ENCODE measurements around the gene GATAD2A.
A peak's percentile ranks its signal among the peaks of the same experiment; 100 is the strongest.
"Not testable (repeated sequence)": the region's sequence is repeated elsewhere in the genome, so short reads cannot be mapped to it uniquely, and the experiment has no call there.

The GATAD2A gene

GRCh38 chr19:19388568-19389555 is 16.6 kb upstream of the GATAD2A start:
- no peak for DNase-seq (ENCODE audit: low spot score)

GRCh38 chr19:19389683-19390082 is 15.8 kb upstream of the GATAD2A start:
- not testable (repeated sequence) for DNase-seq (ENCODE audit: low spot score)

DNA sequence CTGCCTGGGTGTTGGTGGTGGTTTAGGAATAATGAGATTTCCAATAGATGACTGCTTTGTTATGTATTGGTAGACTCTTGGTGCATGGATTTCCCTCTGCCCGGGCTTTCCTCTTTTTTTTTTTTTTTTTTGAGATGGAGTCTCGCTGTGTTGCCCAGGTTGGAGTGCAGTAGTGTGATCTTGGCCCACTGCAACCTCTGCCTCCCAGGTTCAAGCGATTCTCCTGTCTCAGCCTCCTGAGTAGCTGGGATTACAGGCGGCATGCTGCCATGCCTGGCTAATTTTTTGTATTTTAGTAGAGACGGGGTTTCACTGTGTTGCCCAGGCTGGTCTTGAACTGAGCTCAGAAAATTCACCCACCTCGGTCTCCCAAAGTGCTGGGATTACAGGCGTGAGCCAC is 11.1 kb upstream of the GATAD2A start:
- DNase-seq (ENCODE audit: low spot score) = not testable (repeated sequence)

DNA sequence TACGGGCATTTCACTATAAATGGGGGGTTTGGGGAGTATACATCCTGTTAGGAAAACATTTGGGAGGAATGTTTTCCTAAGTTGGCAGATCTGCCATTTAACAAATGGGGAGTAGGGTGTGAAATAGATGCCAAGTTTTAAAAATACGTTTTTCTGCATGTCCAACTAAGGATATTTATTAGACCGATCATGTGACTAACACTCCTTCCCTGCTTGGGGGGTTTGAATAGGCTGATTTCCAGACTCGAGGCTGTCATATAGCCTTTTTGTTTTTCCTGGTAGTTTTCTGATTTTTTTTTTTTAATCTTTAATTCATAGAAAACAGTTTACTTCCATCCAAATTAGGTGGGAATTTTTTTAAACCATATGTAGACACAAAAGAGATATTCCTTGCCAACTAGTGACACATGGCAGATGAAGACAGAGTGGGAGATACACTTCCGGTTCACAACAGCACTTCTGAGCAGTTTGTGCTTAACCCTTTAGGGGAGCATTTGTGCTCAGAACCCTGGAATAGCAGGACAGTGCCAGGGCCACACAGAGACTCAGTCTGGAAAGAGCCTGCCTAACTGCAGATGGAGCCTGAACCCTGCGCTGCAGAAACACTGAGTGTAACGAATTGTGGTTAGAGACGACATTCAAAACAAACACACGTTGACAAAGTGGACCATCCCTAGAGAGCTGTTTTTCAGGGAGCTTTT is 5.6 kb upstream of the GATAD2A start:
- no peak for DNase-seq (ENCODE audit: low spot score)

DNA sequence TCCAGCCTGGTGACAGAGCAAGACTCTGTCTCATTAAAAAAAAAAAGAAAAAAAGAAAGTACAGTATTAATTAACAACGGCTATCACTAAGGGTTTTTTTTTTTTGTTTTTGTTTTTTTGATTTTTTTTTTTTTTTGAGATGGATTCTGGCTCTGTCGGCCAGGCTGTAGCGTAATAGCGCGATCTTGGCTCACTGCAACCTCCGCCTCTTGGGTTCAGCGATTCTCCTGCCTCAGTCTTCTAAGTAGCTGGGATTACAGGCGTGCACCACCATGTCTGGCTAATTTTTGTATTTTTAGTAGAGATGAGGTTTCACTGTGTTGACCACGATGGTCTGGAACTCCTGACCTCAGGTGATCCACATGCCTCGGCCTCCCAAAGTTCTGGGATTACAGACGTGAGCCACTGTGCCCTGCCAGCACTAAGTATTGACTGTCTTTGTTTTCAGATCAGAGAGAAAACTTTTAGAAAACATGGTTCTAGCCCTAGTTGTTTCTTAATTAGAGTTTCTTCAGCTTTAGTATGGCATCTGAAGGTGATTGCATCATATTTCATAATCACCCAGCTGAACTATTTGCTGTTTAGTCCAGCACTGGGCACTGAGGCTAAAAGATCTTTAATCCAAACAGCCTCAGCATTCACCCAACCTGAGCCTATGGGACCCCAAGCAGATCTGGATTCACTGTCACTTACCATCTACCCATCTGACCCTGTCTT is 2.7 kb upstream of the GATAD2A start:
- DNase-seq (ENCODE audit: low spot score) = no peak

- no peak for DNase-seq (ENCODE audit: low spot score)
Observed at GRCh38 chr19:19403373-19403901, 2.0 kb upstream of the GATAD2A start.

DNA sequence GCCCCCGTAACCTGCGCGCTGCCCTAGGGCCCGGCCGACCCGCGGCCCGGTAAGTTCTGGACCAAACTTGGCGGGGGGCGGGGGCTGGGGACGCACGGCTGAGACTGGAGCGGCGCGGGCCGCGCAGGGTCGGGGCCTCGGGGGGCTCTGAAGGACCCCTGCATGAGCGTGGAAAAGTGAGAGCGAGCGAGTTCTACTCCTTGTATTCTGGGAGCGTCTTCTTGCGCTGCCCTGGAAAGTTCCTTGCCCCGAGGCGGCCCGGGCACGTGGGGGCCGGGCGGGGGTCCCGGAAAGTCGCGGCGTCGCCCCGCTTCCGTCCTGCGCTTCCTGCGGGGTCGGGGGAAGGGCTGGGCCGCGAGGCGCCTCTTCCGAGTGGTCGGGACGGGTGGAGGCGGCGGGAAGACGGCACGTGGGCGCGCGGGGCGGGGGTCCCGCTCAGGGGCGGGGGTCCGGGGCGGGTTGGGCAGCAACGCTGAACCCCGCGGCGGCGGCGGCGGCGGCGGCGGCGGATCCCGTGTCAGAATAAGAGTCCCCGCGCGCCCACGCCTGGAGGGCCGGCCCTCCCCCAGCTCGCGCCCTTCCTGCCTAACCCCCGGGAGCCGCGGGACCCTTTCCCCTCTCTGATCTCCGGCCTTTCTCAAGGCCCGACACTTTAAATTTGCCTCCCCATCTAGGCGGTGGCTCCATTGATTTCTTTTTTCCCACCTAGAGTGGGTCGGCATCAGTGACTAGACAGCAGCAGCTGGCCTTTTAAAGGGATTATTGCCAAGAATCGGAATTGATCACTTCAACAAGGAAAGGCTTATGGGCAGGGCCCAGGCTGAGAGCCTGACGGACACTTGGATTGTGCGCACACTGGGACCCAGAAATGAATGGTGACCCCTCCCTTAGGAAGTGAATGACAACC is 749 bp downstream of the GATAD2A start:
- DNase-seq (ENCODE audit: low spot score) = no peak

DNA sequence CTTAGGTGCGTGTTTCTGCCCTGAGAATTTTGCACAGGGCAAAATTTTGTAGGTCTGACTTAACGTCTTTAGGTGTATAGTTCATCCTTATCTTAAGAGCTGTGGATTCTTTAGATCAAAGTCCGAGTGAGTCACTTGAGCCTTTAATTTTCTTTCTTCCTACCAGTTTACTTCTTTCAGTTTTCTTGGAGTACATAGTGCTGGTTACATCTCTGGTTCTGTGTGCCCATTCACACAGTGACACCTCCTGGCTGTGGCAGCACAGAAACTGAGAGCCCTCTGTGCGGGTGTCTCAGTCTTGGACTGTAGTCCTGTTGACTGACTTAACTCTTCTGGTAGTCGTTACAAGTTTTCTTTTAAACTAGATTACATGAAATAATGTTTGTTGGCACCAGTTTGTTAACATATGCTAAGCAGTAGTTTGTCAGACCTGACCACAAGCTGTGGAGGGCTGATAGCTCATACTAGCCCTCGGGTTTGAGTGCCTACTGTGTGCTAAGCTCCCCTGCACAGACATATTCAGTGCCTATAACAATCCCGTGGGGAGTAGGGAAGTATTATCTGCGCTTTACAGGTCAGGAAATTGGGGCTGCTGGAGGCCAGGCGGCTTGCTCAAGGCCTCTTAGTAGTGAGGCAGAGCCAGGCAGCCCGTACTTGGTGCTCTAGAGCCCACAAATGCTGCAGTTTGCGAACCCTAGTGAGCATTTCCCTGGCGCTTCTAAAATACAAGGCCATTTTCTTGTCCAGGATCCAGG is 1.6 kb downstream of the GATAD2A start:
- DNase-seq (ENCODE audit: low spot score) = peak; percentile 61

- DNase-seq (ENCODE audit: low spot score) = no peak
Observed at GRCh38 chr19:19407633-19407930, 2.1 kb downstream of the GATAD2A start.

- DNase-seq (ENCODE audit: low spot score) = no peak
Observed at GRCh38 chr19:19409205-19409604, 3.7 kb downstream of the GATAD2A start.

- no peak for DNase-seq (ENCODE audit: low spot score)
Observed at GRCh38 chr19:19409631-19410030, 4.2 kb downstream of the GATAD2A start.

DNA sequence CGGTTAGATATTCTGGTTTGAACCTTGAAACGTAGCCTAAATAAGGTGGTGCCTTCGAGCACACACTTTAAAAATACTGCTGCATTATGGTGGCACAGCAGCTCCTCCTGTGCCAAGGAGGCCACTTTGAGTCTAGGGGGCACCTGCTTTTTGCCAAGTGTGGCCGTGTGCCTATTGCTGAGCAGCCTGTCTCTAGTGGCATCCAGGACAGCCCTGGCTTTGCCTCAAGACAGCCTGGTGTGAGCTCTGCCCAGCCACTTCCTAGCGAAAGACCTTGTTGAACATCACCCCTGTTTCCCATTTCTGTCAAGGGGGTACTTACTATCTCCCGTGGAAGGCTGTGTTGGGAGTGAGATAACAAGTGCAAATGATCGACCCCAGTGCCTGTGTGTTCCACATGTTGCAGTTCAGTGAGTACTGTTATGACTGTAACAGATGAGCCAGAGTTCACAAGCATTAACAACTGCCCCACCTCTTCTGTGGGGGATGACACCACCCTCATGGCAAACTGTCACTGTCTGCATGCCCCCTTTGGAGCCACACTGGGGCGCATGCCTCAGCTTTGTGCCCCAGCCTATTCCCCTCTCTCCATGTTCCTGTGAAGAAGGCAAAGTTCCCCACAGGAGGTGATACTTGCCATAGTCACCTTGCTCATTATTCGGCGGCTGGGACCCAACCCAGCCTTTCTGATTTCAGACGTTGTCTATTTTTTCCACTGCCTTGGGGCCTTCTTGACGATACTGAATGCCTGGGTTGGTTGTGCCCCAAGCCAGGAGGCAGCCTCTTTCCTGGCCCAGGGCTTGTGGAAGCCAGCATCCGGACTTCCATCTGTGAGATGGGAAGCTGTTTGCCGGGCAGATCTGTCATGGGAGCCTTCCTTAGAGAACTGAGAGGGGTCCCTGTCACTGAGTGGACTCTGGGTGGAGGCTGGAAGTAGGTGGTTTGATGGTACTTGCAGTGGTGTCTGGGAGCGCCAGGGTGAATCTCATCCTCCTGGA is 5.4 kb downstream of the GATAD2A start:
- DNase-seq (ENCODE audit: low spot score) = no peak

GRCh38 chr19:19416280-19416679 is 10.8 kb downstream of the GATAD2A start:
- no peak for DNase-seq (ENCODE audit: low spot score)

DNA sequence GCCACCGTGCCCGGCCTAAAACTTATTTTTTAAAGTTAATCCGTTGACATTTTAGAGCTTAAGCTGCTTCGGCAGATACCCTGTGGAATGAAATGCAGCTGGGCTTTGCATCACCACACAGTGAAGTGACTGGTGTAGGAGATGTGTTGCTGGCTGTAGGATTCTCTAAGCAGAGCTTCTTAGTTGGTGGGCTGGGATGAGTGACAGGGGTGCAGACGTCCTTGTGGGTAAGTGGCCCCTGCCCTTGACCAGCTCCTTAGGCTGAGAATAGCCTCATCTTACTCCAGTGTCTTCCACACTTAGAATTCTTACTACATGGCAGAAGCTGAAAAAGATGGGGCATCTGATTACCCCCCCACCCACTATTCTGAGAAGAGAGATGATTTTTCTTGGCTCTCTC is 11.6 kb downstream of the GATAD2A start:
- no peak for DNase-seq (ENCODE audit: low spot score)

DNA sequence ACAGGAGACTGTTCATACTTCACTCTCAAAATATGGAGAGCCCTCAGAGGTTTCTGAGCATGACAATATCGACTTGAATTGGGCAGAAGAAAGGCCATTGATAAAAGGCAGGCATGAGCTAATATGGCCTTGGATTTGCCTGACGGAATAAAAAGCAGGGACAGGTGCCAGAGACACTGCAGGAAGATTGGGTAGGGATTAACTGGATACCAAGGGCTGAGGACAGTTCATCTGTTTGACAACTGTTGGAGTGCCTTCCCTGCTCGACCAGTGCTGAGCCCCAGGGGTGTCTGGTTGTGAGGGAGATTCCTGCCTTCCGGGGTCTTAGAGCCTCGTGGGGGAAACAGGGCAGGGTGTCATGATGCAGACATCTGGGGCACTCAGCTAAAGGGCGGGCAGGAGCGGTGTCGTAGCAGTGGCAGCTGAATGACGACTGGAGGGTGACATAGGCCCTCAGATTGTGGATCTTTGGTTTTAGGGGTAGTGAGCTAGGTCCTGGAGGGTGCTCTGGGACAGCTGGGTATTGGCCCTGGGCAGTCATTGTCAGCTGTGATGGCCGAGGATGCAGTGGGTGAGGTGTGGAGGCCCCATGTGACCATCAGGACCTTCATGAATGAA is 12.3 kb downstream of the GATAD2A start:
- DNase-seq (ENCODE audit: low spot score) = no peak

DNA sequence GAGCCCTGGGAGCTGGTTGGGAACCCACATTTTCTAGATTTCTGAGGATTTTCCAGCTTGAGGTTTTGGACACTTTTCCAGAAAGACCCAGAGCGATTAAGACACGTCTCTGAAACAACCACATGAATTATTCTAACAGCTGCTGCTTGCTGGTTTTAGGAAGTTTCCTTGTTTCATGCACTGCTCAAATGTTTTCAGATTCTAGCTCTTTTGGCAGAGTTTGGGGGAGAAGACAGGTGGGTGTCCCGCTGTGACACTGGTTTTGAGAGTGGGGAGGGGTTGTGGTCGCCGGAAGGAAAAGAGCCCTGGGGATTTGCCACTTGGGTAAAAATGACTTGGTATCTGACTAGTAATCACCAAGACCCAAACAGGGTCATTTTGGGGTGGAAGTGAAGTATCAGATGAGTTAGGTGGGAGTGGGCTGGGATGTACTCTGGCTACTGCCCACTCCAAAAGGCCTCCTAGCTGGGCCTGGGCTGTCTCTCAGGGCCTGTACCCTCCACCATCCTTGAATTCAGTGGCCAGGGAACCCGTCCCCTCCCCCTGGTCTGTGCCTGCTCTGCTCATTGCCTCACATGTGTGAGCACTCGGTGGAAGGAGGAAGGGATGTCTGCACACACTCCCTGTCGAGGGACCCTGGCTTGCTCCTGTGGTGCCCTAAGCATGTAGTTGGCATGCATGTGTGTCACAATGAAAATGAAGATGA is 13.2 kb downstream of the GATAD2A start:
- DNase-seq (ENCODE audit: low spot score) = no peak

GRCh38 chr19:19420570-19421298 is 15.3 kb downstream of the GATAD2A start:
- DNase-seq (ENCODE audit: low spot score) = no peak

DNA sequence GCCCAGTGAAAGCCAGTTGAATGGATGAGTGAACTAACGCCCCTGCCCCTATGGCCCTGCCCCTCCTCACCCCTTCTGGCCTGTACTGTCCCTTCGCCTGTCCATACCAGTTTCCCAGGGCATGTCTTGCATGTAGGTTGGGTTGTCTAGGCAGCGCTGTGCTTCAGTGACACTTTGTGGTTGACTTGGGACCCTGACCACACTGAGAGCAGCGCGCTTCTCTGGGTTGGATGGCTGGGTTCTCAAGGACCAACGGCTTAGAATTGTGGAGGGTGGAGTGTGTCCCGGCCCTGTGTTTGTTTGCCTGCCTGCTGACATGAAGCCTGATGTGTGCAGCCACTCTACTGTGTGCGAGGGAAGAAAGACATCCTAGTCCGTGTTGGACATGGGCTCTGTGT is 15.8 kb downstream of the GATAD2A start:
- DNase-seq (ENCODE audit: low spot score) = no peak

Measured in Ammon's horn (tissue), 1 donor.